PFSK-1 (cell line): ENCODE measurements around the gene SORL1.

Source experiments
- POLR2AphosphoS5 ChIP-seq: IDR thresholded peaks from 2 replicates; pipeline ENCODE4 v1.6.1; 2012; ENCODE audit warnings: low read depth, mild to moderate bottlenecking, control low read depth, low read length, moderate library complexity
- SIN3A ChIP-seq: IDR thresholded peaks from 2 replicates; pipeline ENCODE4 v1.6.1; 2012; ENCODE audit warnings: mild to moderate bottlenecking, low read length, moderate library complexity, borderline replicate concordance; ENCODE audit not compliant: insufficient read depth

- no peak for TF ChIP-seq SIN3A
- TF ChIP-seq POLR2AphosphoS5 = no peak
These were observed 155.2 kb downstream of the SORL1 start for GRCh38 chr11:121607341-121607740.
